ENCODE data around the gene MAP3K19.
A peak's percentile ranks its signal among the peaks of the same experiment; 100 is the strongest.
"Not testable (repeated sequence)": the region's sequence is repeated elsewhere in the genome, so short reads cannot be mapped to it uniquely, and the experiment has no call there.

Gene MAP3K19, protein sequence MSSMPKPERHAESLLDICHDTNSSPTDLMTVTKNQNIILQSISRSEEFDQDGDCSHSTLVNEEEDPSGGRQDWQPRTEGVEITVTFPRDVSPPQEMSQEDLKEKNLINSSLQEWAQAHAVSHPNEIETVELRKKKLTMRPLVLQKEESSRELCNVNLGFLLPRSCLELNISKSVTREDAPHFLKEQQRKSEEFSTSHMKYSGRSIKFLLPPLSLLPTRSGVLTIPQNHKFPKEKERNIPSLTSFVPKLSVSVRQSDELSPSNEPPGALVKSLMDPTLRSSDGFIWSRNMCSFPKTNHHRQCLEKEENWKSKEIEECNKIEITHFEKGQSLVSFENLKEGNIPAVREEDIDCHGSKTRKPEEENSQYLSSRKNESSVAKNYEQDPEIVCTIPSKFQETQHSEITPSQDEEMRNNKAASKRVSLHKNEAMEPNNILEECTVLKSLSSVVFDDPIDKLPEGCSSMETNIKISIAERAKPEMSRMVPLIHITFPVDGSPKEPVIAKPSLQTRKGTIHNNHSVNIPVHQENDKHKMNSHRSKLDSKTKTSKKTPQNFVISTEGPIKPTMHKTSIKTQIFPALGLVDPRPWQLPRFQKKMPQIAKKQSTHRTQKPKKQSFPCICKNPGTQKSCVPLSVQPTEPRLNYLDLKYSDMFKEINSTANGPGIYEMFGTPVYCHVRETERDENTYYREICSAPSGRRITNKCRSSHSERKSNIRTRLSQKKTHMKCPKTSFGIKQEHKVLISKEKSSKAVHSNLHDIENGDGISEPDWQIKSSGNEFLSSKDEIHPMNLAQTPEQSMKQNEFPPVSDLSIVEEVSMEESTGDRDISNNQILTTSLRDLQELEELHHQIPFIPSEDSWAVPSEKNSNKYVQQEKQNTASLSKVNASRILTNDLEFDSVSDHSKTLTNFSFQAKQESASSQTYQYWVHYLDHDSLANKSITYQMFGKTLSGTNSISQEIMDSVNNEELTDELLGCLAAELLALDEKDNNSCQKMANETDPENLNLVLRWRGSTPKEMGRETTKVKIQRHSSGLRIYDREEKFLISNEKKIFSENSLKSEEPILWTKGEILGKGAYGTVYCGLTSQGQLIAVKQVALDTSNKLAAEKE (N-terminal part only)

DNA sequence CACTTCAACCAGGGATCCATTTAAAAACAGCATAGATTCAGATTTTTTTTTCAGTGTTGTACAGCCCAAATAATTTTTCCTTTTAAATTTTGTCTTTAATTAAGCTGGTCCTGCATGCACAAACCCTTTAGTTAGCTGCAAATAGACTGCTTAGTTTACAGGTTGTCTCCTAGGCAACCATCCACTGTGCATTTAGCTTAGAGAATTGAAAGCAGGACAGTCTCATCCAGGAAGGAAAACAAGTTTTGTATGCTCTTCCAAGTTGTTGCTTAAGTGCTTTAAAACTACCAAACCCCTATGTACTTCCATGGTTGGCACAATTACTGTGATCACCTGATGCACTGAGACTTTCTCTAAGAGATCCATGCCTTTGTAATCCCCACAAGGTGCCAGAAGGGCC lies at the start of gene MAP3K19:
Gene MAP3K19, minus strand, starts transcription at position 148 of the 400 bp plus-strand sequence. CDS start 22,800 bp downstream, outside the sequence.
- DNase-seq (ENCODE audit: low read depth in 2 of 2): no peak

DNA sequence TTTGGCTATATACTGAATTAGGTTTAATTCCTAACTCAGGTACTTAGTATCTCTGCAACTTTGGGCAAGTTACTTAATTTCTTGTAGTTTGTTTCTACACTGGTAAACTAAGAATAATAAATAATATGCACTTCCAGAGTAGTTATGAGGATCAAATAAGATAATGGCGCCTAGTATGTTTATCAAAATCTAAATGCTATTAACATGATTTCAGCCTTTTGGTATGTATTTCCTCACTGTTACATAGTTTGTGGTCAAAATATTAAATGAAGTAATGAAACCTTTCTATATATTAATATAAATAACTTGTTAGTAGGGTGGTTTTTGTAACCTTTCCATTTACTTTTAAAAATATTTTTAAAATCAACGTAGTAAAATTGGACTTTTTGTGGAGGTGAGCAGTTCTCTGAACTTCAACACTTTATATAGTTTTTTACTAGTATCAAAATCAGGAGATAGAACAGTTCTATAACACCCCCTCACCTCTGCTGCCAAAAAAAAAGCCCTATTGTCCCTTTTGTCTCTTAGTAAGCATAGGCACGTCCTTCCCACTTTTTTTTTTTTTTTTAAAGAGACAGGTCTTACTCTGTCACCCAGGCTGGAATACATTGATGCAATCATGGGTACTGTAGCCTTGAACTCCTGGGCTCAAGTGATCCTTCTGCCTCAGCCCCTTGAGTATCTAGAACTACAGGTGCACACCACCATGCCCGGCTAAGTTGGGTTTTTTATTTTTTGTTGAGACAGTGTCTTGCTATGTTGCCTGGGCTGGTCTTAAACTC lies 49.6 kb upstream of the MAP3K19 start:
- DNase-seq (ENCODE audit: low read depth in 2 of 2): no peak

DNA sequence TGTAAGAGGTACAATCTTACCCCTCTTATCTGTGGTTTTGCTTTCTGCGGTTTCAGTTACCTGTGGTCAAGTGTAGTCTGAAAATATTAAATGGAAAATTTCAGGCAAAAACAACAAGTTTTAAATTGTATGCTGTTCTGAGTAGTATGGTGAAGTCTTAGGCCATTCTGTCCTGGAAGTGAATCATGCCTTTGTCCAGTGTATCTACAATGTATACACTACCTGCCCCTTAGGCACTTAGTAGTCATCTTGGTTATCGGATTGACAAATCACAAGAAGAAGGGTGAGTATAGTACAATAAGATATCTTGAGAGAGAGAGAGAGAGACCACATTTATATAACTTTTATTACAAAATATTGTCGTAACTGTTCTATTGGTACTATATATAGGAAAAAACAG lies 48.3 kb upstream of the MAP3K19 start:
- no peak for DNase-seq (ENCODE audit: low read depth in 2 of 2)

DNA sequence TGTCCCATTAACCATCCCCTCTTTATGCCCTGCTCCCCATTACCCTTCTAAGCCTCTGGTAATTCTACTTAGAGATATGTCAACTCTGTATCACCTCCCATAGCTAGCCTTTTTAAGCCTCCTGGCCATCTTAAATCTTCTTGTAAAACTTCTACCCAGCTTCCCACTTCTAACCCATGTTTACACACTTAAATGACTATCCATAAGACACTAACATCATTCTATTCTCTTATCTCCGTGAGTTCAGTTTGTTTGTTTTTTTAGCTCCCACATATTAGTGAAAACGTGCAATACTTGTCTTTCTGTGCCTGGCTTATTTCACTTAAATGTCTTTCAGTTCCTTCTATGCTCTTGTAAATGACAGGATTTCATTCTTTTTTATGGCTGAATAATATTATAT lies 47.3 kb upstream of the MAP3K19 start:
- no peak for DNase-seq (ENCODE audit: low read depth in 2 of 2)

DNA sequence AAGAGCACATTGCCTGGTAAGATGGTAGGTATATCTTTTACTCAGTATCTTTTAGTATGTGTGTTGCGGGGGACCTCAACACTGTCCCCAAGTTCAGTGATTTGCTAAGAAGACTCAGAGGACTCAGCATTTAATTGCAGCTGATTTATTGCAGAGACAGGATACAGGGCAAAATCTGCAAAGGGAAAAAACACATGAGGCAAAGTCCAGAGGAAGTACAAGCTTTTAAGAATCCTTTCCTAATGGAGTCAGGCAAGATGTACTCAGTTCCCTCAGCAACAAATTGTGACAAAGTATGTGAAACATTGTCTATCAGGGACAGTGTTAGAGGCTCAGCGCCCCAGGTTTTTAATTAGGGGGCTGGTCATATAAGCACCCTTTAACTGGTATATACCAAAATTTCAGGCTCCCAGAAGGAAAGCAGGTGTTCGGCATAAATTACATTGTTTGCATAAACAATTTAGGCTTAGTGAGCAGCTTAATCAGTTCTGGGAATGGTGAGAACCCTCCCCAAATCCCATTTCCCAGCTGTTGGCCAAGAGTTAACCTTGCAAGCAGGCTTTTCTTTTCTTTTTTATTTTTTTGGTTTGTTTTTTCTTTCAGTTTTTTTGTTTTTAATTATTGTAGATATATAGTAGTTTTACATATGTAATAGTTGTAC lies 46.6 kb upstream of the MAP3K19 start:
- no peak for DNase-seq (ENCODE audit: low read depth in 2 of 2)

DNA sequence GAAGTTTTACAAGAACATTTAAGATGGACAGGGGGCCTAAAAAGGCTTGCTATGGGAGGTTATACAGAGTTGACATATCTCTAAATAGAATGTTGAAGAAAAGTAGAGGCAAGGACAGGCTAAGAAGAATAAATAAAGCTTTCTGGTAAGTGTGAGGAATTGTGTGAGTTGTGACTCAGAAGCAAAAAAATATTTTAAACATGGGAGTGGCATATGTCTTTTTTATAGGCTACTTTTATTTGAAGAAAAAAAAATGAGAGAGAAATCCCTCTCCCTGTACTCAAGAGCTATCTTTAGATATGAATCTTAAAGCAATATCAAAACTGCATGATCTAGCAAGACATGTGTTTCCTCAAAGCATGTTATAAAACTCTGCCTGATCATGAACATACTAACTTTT lies 45.9 kb upstream of the MAP3K19 start:
- no peak for DNase-seq (ENCODE audit: low read depth in 2 of 2)

DNA sequence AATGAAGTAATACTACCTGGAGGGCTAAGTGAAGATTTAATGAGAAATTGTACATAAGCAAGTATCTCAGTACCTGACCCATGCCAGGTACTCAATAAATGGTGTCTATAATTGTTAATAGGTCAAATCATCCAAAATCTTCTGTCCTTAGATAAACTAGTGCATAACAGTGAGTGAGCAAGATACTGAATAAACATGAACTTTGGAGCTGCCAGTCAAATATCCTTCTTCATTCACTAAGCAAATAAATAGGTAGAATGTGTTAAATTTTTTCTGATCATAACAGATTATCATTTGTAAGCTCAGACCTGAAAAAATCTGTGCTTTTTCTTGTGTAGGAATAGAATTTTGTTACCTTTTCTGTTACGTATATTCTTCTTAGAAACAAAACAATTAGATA lies 44.4 kb upstream of the MAP3K19 start:
- DNase-seq (ENCODE audit: low read depth in 2 of 2): no peak

DNA sequence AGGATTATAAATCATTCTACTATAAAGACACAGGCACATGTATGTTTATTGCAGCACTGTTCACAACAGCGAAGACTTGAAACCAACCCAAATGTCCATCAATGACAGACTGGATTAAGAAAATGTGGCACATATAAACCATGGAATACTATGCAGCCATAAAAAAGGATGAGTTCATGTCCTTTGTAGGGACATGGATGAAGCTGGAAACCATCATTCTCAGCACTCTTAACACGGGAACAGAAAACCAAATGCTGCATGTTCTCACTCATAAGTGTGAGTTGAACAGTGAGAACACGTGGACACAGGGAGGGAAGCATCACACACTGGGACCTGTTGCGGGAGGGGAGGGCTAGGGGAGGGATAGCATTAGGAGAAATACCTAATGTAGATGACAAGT lies 42.4 kb upstream of the MAP3K19 start:
- not testable (repeated sequence) for DNase-seq (ENCODE audit: low read depth in 2 of 2)

DNA sequence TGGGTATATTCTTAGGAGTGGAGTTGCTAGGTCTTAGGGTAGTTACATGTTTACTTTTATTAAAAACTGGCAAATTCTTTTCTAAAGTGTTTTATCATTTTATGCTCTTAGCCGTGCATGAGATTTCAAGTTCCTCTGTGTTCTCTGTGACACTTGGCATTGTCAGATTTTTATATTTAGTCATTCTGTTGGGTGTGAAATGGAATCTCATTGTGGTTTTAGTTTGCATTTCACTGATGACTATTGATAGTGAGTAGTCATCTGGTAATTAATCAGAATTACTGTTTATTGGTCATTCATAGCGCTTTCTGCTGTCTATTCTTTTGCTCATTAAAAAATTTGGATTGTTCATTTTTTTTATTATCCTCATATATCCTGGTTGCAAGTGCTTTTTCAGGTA lies 39.0 kb upstream of the MAP3K19 start:
- no peak for DNase-seq (ENCODE audit: low read depth in 2 of 2)

DNA sequence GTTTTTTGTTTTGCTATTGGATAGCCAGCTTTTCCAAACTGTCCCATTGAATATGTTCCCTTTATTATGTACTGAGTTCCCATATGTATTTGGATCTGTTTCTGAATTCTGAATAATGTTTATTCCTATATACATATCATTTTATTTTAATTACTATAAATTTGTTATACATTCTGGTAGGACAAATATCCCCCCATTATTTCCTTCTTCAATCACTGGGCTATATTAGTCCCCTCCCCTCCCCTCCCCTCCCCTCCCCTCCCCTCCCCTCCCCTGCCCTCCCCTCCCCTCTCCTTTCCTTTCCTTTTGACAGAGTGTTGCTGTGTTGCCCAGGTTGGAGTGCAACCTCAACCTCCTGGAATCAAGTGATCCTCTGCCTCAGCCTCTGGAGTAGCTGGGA lies 31.2 kb upstream of the MAP3K19 start:
- no peak for DNase-seq (ENCODE audit: low read depth in 2 of 2)

DNA sequence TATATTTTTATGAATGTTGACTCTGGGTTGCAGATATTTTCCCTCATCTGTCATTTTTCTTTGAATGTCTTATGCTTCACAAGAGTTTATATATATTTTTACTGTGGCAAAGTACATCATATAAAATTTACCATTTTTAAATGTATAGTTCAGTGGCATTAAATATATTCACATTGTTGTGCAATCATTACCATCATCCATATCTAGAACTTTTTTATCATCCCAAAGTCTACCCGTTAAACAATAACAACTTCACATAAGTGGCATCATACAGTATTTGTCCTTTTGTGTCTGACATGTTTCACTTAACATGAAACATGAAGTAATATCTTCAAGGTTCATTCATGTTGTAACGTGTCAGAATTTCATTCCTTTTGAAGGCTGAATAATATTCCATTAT lies 29.3 kb upstream of the MAP3K19 start:
- no peak for DNase-seq (ENCODE audit: low read depth in 2 of 2)

DNA sequence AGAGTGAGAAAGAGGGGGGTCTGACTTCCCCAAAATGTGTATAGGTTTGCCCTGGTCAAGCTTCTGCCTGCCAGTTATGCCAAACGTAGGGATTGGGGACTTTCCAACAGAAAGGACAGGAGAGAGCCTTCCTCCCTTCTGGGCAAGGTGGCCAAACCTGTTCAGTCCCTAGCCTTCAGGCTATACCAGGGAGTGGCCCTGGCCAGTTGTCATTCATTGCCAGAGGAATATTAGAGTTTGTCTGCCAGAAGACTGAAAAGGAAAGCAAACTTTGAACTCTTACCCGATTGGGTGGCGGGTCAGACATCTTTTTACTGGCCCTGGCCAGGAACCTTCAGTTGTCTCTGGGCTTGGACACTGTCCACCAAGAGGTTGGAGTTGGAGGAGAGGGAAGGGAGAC lies 27.0 kb upstream of the MAP3K19 start:
- DNase-seq (ENCODE audit: low read depth in 2 of 2): no peak

DNA sequence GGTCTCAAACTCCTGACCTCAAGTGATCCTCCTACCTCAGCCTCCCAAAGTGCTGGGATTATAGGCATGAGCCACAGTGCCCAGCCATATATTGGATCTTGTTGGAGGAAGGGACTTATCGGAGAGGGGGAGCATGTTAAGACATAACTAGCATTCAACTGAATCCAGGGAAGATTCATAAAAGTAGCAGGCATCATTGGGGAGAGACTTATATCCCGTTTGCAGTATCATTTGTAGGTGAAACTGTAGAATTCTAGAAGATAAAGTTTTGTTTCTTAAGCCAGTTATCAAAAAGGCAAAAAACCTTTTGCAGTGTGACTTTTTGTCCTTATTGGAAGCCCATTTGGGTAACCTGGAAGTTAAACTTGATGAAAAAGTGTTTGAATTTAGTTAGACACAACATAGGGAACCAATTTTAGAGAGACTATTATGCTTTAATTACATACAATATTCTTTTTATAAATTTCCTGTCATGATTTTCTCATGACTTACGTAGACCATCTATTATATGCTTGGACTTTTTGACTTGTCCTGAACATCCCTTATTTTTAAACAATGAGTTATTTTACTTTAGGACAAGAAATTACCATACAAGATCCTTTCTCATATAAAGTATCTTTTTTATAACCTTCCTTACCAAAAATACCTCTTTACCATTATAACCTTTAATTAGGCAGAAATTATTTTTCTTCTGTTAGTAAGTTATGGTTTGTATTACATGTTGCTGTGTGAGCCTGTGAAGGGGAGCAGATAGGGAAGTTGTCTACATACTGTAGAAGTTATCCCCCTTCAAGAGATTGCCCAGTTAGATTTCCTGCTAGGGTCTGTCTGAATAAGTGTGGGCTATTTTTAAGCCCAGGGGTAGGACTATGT lies 25.1 kb upstream of the MAP3K19 start:
- DNase-seq (ENCODE audit: low read depth in 2 of 2): no peak

DNA sequence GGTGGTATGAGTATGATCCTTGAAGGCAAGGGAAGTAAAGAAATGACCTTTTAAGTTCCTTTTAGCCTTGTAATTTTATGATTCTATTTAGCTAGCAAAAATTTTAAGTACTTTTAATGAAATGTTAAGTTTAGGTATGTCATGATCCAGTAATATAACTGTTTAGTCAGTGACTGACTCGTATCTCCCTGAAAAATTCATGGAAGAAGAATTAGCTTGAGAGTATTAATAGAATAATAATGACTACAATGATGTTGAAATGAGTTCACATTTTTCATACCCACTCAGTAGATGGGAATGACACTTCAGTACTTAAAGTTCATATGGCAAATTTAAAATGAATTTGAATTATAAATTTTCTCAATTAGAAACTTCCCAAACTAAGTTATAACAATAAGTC lies 19.5 kb upstream of the MAP3K19 start:
- no peak for DNase-seq (ENCODE audit: low read depth in 2 of 2)

DNA sequence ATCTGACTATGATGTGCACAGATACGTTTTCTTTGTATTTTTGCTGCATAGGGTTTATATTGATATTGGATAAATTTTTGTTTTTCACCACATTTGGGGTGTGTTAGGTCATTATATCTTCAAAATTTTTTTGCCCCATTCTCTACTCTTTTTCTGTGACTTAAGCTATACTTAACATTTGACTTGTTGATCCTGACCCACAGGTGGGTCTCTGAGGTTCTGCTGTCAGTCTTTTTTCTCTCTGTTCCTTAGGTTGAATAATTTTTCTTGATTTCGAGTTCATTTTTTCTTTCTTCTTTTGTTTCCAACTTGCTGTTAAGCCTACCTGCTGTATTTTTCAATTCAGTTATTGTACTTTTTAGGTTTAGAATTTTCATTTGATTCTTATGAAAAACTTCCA lies 16.9 kb upstream of the MAP3K19 start:
- no peak for DNase-seq (ENCODE audit: low read depth in 2 of 2)

DNA sequence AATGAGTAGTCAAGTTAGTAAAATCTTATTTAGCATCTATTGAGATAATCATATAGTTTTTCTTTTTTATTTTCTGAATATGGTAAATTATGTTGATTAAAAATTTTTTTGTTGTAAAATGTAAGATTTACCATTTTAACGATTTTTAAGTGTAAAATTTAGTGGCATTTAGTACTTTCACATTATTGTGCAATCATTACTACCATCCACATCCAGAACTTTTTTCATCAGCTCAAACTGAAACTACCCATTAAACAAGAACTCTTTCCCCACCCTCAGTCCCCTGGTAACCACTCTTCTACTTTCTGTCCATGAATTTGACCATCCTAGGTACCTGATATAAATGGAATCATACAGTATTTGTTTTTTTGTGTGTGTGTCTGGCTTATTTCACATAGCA lies 16.0 kb upstream of the MAP3K19 start:
- no peak for DNase-seq (ENCODE audit: low read depth in 2 of 2)

DNA sequence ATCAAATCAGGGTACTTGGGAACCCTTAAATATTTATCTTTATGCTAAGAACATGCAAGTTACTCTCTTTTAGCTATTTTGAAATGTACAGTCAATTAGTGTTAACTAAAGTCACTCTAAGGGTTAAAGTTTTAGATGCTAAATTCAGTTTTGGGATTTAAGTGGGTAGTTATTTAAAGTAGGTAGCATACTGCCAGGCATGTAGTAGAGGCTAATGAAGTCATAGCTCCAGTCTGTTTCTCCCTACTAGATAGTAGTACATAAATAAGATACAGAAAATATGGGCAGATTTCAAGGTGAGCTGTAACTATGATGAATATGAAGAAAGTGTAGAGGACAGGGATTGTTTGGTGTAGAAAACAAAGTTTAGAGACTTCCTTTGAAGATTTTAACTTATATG lies 12.3 kb upstream of the MAP3K19 start:
- no peak for DNase-seq (ENCODE audit: low read depth in 2 of 2)

DNA sequence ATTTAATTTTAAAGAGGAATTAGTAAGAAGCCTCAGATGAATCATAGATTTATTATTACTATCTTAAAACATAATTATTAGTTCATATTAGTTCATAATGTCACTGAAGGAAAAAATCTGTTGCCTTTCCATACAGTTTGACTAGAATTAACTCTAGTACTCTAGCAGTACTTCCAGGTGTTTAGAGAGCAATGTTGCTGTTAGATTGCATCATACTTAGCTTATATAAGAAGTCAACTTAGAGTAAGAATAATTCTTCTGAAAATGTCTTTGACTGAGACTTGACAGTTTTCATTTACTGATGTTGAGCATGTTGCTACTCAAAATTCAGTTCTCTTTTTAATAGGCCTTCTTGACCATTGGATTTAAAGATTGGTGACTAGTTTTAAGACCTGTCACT lies 9.5 kb upstream of the MAP3K19 start:
- no peak for DNase-seq (ENCODE audit: low read depth in 2 of 2)

DNA sequence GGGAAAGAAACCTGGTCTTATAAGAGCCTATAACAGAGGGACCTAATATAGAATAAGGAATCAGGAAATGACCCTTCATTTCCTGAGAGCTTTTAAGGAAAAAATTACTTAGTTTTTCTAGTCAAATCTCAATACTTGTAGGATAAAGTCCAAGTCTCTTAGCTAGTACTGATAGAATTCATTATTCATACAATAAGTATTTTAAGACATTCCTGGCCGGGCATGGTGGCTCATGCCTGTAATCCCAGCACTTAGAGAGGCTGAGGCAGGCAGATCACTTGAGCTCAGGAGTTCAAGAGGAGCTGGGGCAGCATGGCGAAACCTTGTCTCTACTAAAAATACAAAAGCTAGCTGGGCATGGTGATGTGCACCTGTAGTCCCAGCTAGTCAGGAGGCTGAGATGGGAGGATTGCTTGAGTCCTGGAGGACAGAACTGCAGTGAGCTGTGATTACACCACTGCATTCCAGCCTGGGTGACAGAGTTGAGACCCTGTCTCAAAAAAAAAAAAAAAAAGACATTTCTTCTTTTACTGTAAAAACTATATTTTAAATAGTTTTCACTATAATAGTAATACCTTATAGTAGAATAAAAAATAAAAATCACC lies 8.0 kb upstream of the MAP3K19 start:
- no peak for DNase-seq (ENCODE audit: low read depth in 2 of 2)

DNA sequence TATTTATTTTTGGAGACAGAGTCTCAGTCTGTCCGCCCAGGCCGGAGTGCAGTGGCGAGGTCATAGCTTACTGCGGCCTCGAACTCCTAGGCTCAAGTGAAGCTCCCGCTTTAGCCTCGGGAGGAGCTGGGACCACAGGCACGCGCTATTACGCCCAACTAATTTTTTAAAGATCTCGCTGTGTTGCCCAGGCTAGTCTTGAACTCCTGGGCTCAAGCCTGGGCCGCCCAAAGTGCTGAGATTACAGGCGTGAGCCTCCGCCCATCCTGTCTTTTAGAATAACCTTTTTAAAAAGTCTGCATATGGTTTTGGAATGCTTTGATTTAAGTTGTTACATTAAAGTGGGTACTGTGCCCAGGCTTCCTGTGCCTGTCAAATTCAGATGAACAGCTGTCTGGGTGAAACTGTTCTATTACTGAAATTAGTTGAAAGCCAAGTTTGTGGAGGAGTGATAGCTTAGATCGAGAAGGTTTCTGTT lies 5.8 kb upstream of the MAP3K19 start:
- peak in 1 of 2 donors; percentile 6 for DNase-seq (ENCODE audit: low read depth in 2 of 2)
